BJ (cell line): Measurements from ENCODE around the gene GRIP2. TPM values are rescaled to one million over a fixed set of nuclear protein-coding genes. Genes with fewer than 3 reads are reported as not detected.
"Not testable (repeated sequence)": the region's sequence is repeated elsewhere in the genome, so short reads cannot be mapped to it uniquely, and the experiment has no call there.

ENCODE experiments used
- CTCF ChIA-PET: fragments of 350-600 bp; formaldehyde crosslinking; extraction: SDS; loops from one replicate; lab custom pipeline; 2021; ENCODE audit warnings: antibody characterized with exemption, inconsistent platforms; lab: Yijun Ruan, JAX
- POLR2A ChIA-PET: fragments of 300-600 bp; sonication (Branson Sonifier 250); formaldehyde crosslinking; extraction: SDS; loops from one replicate; lab custom pipeline; 2021; ENCODE audit warnings: antibody characterized with exemption; lab: Charles Lee
- DNase-seq: peaks from one replicate; pipeline ENCODE4 v3.0.0-alpha.2; 2011; ENCODE audit warnings: low read depth
- H3K27me3 ChIP-seq: 2 replicates; pipeline ENCODE4 v1.6.0; 2011; ENCODE audit warnings: low read length; ENCODE audit not compliant: control insufficient read depth, insufficient read depth
- H3K36me3 ChIP-seq: 2 replicates; pipeline ENCODE4 v1.5.1; 2011; ENCODE audit warnings: low read length; ENCODE audit not compliant: control insufficient read depth, insufficient read depth
- H3K4me3 ChIP-seq: 2 replicates; pipeline ENCODE4 v1.5.1; 2011; ENCODE audit warnings: low read depth, mild to moderate bottlenecking, control low read depth, low read length
- polyA plus RNA-seq: library from polyadenylated mRNA; depleted of rRNA; stranded (reverse); fragments of >200 nt; gene quantifications from 2 replicates; pipeline ENCODE4 v1.2.3, GENCODE V29; 2011
- TF ChIP-seq, protein P1 (sequence below): IDR thresholded peaks from 2 replicates; pipeline ENCODE4 v1.5.1; 2011; ENCODE audit warnings: low read depth, mild to moderate bottlenecking, control low read depth, inconsistent platforms, low read length, moderate library complexity; ENCODE audit not compliant: insufficient read depth

GRIP2 gene
- polyA plus RNA-seq, 1 experiment = 0.45 TPM

DNA sequence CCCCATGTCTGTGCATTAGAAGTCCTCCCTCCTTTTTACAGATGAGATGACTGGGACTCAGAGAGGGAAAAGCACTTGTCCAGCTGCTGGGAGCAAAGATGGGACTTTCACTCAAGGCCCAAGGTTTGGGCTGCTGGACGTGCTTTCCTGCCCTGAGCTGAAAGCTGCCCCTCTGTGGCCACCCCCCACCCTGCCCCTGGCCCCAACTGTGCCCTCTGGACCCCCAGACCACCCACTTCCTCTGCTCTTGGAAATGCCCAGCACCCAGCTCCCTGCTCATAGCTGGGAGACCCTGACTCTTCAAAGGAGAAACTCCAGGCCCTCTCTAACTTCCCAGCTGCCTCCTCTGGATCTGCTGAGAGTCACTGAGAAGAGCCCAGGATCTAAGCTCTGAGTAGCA is 20.7 kb downstream of the GRIP2 start:
- H3K36me3 ChIP-seq = no peaks in the 10 kb centered on the region
- no peak overlapping the region for H3K4me3 ChIP-seq
- CTCF ChIA-PET = interaction anchor here (1.8 to 4.7 kb wide), 2 partner anchors 10 to 15 kb away, joined by 8 to 38 read pairs; no protein-coding TSS in a partner anchor
- POLR2A ChIA-PET = no interaction called here
- DNase-seq = no peak
- TF ChIP-seq, protein P1, sequence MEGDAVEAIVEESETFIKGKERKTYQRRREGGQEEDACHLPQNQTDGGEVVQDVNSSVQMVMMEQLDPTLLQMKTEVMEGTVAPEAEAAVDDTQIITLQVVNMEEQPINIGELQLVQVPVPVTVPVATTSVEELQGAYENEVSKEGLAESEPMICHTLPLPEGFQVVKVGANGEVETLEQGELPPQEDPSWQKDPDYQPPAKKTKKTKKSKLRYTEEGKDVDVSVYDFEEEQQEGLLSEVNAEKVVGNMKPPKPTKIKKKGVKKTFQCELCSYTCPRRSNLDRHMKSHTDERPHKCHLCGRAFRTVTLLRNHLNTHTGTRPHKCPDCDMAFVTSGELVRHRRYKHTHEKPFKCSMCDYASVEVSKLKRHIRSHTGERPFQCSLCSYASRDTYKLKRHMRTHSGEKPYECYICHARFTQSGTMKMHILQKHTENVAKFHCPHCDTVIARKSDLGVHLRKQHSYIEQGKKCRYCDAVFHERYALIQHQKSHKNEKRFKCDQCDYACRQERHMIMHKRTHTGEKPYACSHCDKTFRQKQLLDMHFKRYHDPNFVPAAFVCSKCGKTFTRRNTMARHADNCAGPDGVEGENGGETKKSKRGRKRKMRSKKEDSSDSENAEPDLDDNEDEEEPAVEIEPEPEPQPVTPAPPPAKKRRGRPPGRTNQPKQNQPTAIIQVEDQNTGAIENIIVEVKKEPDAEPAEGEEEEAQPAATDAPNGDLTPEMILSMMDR = no peak
- H3K27me3 ChIP-seq = no peaks in the 10 kb centered on the region; the same call in 1 of the 2 replicates

DNA sequence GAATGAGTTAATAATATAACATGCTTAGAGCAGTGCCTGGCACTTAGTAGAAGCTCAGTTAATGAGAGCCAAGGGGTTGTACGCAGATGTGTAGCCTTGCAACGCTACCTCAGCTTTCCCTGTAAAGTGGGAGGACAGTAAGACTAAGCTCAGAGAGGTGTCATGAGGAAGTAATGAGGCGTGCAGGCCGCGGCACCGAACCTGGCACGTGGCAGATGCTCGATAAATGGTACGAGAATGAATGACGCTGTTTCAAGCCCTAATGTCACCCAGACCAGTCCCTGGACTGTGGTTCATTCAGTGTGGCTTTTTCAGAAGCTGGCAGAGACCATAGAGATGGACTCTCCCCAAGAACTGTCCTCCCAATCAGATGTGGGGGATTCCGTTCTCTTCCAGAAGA is 21.2 kb downstream of the GRIP2 start:
- ChIA-PET CTCF (interaction anchor here (1.8 to 4.7 kb wide), 2 partner anchors 10 to 14 kb away, joined by 8 to 38 read pairs; no protein-coding TSS in a partner anchor), POLR2A (no interaction called here)
- no peak overlapping the region for H3K4me3 ChIP-seq
- no peaks in the 10 kb centered on the region for H3K36me3 ChIP-seq
- TF ChIP-seq, protein P1 = no peak
- DNase-seq = no peak
- no peaks in the 10 kb centered on the region; the same call in 1 of the 2 replicates for H3K27me3 ChIP-seq

DNA sequence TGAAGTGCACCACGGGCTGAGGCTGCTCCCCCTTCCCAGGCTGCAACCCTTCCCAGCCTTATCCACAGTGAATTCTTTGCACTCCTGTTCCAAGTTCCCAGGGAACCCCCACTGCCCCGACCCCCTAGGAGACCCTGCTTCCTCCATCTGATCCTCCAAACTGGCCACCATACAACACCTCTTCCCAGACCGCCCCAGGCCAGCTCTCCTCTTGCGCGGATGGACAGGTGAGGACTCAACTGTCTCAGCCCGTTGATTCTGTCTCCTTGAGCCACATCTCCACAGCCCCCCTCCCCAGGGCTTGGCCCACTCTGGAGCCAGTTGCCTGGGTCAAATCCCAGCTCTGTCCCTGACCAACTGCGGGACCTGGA is 21.7 kb downstream of the GRIP2 start:
- ChIA-PET CTCF (interaction anchor here (4.7 kb wide), 1 partner anchor 9 kb away, joined by 38 read pairs; no protein-coding TSS in a partner anchor), POLR2A (no interaction called here)
- H3K4me3 ChIP-seq = no peak overlapping the region
- TF ChIP-seq, protein P1 = no peak
- no peaks in the 10 kb centered on the region for H3K36me3 ChIP-seq
- DNase-seq = no peak
- no peaks in the 10 kb centered on the region; the same call in 1 of the 2 replicates for H3K27me3 ChIP-seq

DNA sequence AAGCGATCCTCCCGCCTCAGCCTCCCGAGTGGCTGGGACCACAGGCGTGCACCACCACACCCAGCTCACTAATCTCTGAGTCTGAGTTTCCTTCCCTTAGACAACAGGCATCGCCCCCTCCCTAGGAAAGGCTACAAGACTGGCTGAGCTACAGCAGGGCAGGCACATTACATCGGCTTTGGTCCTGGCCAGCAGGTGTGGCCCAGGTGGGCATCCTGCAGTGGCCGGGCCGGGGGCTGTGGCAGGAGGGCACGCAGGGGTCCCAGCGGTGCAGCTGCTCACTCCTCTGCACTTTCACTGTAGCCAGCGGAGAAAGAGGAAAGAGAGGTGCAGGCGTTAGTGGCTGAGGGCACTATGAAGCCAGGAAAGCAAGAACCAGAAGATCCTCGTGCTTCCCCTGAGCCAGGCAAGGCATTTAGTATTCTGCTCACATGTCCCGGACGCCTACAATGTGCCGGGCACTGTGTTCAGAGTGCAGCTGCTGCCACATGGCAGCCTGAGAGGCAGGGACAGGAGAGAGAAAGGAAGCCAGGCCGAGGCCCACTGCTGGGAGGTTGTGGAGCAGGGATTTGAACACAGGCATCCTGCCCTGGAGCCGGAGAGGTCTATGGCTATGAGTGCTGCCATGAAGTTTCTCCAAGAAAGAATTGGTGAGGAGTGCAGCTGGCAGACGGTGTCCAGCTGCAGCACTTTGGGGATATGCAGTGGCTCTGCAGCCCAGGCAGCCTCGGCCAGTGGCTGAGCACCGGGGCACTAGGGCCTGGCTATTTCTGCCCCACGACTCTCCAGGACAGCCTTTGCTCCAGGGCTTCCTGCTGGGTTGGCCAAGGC is 22.3 kb downstream of the GRIP2 start:
- CTCF ChIA-PET = interaction anchor here (0.6 to 4.7 kb wide), 4 partner anchors 9 to 148 kb away, joined by 3 to 38 read pairs (median 4); no protein-coding TSS in a partner anchor
- Histone ChIP-seq H3K27me3 (no peaks in the 10 kb centered on the region; the same call in 1 of the 2 replicates), H3K4me3 (no peak overlapping the region)

DNA sequence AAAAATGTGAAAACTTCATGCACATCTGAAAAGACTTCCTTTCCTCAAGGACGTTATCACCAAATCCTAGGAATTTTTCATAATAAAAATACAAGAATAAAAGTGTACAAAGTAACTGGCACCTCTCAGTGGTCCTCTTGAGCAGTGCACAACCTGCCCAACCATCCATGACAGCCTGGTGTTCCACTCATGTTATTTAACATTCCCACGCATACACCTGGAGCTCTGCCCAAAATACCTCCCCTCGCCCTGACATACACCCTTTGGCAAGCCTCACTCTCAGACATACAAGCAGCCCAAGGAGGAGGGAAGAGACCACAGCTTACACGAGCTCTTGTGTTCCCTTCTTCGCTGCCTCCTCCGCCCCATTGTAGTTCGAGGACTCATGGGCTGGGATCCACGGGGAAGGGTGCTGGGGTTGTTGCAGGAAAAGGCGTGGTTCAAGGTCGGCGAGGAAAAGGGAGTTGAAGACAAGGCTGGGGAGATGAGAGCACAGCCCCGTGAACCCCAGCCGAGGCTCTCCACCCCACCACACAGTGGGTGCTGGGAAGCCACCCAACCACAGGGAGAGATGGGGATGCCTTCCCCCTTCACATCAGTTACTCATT is 23.3 kb downstream of the GRIP2 start:
- ChIA-PET CTCF (interaction anchor here (0.5 to 1.6 kb wide), 7 partner anchors 9 to 329 kb away, joined by 3 to 5 read pairs (median 3); no protein-coding TSS in a partner anchor), POLR2A (no interaction called here)
- Histone ChIP-seq H3K36me3 (no peaks in the 10 kb centered on the region), H3K4me3 (no peak overlapping the region), H3K27me3 (no peaks in the 10 kb centered on the region)
- TF ChIP-seq, protein P1 = no peak
- no peak for DNase-seq

More for the DNA sequence above, 22.3 kb downstream of the GRIP2 start:
- TF ChIP-seq, protein P1 = no peak
- DNase-seq = no peak
- POLR2A ChIA-PET = no interaction called here
- no peaks in the 10 kb centered on the region for H3K36me3 ChIP-seq

DNA sequence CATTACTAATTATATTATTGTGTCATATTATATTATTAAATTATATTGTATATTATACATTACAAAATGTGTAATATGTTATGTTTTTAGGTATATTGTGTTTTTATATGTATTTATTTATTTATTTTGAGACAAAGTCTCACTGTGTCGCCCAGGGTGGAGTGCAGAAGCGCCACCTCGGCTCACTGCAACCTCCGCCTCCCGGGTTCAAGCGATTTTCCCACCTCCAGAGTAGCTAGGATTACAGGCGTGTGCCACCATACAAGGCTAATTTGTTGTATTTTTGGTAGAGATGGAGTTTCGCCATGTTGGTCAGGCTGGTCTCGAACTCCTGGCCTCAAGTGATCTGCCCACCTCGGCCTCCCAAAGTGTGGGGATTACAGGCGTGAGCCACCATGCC is 24.6 kb downstream of the GRIP2 start:
- POLR2A ChIA-PET, DNase-seq, H3K4me3 ChIP-seq, H3K27me3 ChIP-seq, H3K36me3 ChIP-seq: not testable (repeated sequence)
- CTCF ChIA-PET = interaction anchor here (0.6 to 1.6 kb wide), 2 partner anchors 11 to 16 kb away, joined by 3 to 5 read pairs; no protein-coding TSS in a partner anchor
